ENCODE data around the gene CCDC192. TPM values are rescaled to one million over a fixed set of nuclear protein-coding genes. Genes with fewer than 3 reads are reported as not detected.

The CCDC192 gene
- polyA plus RNA-seq, 2 of the 4 experiments (the other 2 are of a cell fraction), result not detected

DNA sequence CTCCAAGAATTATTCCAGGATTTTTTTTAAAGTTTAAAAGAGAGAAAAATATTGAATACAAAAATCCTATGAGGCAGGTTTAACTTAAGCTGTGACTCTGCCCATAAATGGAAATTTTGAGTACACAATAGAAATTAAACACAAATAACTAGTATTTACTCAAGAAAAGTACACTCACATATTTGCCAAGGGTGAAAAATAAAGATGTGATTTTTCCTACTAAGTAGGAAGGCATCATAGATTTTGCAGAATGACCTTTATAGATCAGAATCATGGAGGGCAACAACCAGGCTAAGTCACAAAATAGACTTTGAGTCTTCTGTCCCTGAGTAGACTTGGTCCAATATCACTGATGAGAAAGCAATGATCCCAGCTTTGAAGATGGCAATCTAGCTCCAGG, 277.7 kb downstream of the CCDC192 start:
- ChIA-PET CTCF (no interaction called here), POLR2A (no interaction called here)
- ATAC-seq (no peak), FAIRE-seq (no peak), DNase-seq (ENCODE audit: low read depth in 1 of 2, low spot score in 1 of 2) (no peak)
- Histone ChIP-seq H3K4me1 (peaks cover 14% of the 10 kb centered on the region), H3K4me3 (no peak overlapping the region), H3K9me3 (no peaks in the 10 kb centered on the region), H3K27ac (no peak overlapping the region), H3K4me2 (peak overlapping the region; percentile 23; the same call in 2 of the 3 replicates)
- TF ChIP-seq NPAS2 (CRISPR knock-in tag; IDR thresholded peaks at IDR 0.05; ENCODE audit: borderline replicate concordance) (no peak), SMC3 (IDR thresholded peaks at IDR 0.05) (no peak), ZFP36 (IDR thresholded peaks at IDR 0.05; ENCODE audit: borderline replicate concordance, partially characterized antibody) (no peak), RNF2 (IDR thresholded peaks at IDR 0.05; ENCODE audit: borderline replicate concordance, low read depth) (no peak), EHMT2 (IDR thresholded peaks at IDR 0.05; ENCODE audit: low read depth) (no peak), CBX2 (IDR thresholded peaks at IDR 0.05; ENCODE audit: borderline replicate concordance, low read depth) (no peak), ZSCAN20 (CRISPR knock-in tag; IDR thresholded peaks at IDR 0.05) (no peak), CEBPB (IDR thresholded peaks at IDR 0.05) (no peak), ESRRA (IDR thresholded peaks at IDR 0.05; ENCODE audit: borderline replicate concordance, low read length) (no peak), FOSB (CRISPR knock-in tag; IDR thresholded peaks at IDR 0.05) (no peak), HOXB13 (CRISPR knock-in tag; IDR thresholded peaks at IDR 0.05; ENCODE audit: low read depth) (no peak), HDAC2 (IDR thresholded peaks at IDR 0.05) (no peak), EP300 (IDR thresholded peaks at IDR 0.05) (no peak), RAD21 (conservative IDR thresholded peaks at IDR 0.05 in 1 of 2, IDR thresholded peaks at IDR 0.05 in 1 of 2) (no peak), MAFK (IDR thresholded peaks at IDR 0.05; ENCODE audit: partially characterized antibody) (no peak), ZNF302 (CRISPR knock-in tag; IDR thresholded peaks at IDR 0.05) (no peak)
- TF ChIP-seq, protein P1, sequence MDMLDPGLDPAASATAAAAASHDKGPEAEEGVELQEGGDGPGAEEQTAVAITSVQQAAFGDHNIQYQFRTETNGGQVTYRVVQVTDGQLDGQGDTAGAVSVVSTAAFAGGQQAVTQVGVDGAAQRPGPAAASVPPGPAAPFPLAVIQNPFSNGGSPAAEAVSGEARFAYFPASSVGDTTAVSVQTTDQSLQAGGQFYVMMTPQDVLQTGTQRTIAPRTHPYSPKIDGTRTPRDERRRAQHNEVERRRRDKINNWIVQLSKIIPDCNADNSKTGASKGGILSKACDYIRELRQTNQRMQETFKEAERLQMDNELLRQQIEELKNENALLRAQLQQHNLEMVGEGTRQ (IDR thresholded peaks at IDR 0.05), result no peak
- TF ChIP-seq, protein P2, sequence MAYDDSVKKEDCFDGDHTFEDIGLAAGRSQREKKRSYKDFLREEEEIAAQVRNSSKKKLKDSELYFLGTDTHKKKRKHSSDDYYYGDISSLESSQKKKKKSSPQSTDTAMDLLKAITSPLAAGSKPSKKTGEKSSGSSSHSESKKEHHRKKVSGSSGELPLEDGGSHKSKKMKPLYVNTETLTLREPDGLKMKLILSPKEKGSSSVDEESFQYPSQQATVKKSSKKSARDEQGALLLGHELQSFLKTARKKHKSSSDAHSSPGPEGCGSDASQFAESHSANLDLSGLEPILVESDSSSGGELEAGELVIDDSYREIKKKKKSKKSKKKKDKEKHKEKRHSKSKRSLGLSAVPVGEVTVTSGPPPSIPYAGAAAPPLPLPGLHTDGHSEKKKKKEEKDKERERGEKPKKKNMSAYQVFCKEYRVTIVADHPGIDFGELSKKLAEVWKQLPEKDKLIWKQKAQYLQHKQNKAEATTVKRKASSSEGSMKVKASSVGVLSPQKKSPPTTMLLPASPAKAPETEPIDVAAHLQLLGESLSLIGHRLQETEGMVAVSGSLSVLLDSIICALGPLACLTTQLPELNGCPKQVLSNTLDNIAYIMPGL (CRISPR knock-in tag; IDR thresholded peaks at IDR 0.05; ENCODE audit: borderline replicate concordance), result no peak
- TF ChIP-seq, protein P3, sequence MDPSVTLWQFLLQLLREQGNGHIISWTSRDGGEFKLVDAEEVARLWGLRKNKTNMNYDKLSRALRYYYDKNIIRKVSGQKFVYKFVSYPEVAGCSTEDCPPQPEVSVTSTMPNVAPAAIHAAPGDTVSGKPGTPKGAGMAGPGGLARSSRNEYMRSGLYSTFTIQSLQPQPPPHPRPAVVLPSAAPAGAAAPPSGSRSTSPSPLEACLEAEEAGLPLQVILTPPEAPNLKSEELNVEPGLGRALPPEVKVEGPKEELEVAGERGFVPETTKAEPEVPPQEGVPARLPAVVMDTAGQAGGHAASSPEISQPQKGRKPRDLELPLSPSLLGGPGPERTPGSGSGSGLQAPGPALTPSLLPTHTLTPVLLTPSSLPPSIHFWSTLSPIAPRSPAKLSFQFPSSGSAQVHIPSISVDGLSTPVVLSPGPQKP (IDR thresholded peaks at IDR 0.05; ENCODE audit: low read depth, low read length), result no peak
- TF ChIP-seq, protein P4, sequence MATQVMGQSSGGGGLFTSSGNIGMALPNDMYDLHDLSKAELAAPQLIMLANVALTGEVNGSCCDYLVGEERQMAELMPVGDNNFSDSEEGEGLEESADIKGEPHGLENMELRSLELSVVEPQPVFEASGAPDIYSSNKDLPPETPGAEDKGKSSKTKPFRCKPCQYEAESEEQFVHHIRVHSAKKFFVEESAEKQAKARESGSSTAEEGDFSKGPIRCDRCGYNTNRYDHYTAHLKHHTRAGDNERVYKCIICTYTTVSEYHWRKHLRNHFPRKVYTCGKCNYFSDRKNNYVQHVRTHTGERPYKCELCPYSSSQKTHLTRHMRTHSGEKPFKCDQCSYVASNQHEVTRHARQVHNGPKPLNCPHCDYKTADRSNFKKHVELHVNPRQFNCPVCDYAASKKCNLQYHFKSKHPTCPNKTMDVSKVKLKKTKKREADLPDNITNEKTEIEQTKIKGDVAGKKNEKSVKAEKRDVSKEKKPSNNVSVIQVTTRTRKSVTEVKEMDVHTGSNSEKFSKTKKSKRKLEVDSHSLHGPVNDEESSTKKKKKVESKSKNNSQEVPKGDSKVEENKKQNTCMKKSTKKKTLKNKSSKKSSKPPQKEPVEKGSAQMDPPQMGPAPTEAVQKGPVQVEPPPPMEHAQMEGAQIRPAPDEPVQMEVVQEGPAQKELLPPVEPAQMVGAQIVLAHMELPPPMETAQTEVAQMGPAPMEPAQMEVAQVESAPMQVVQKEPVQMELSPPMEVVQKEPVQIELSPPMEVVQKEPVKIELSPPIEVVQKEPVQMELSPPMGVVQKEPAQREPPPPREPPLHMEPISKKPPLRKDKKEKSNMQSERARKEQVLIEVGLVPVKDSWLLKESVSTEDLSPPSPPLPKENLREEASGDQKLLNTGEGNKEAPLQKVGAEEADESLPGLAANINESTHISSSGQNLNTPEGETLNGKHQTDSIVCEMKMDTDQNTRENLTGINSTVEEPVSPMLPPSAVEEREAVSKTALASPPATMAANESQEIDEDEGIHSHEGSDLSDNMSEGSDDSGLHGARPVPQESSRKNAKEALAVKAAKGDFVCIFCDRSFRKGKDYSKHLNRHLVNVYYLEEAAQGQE (IDR thresholded peaks at IDR 0.05), result no peak

DNA sequence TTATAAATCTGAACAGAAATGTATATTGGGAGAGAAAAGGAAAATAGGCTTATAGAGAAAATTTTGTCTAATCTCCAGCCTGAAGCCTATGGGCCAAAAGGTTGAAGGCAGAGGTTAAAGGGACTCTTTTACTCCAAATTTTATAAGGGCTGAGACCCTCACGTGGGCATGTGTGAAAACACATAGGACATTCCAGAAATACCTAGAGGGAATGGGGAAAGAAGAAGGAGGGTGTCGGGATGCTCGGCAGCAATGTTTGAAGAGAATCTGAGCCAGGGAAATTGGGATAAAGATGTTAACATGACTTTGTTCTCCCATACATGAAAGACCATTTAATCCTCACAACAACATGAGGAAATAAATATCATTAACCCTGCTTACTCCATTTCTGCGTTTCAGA, 278.3 kb downstream of the CCDC192 start:
- H3K27ac ChIP-seq, result no peak overlapping the region
- DNase-seq (ENCODE audit: low read depth in 1 of 2, low spot score in 1 of 2) (no peak), ATAC-seq (no peak), FAIRE-seq (peak; percentile 28)
- peaks cover 14% of the 10 kb centered on the region for H3K4me1 ChIP-seq
- TF ChIP-seq KDM5A (IDR thresholded peaks at IDR 0.05) (no peak), POLR2A (IDR thresholded peaks at IDR 0.05; ENCODE audit: low read length) (no peak)
- no peak overlapping the region for H3K4me2 ChIP-seq
- ChIA-PET CTCF (no interaction called here), POLR2A (no interaction called here)
- 79% methylated on average over 4 of the region's 4 CpGs for WGBS (ENCODE audit: missing lambda C conversion rate)
- H3K9me3 ChIP-seq, result no peaks in the 10 kb centered on the region
- H3K4me3 ChIP-seq, result no peak overlapping the region
